ENCODE results near the gene CEP57L1.
"Not testable (repeated sequence)": the region's sequence is repeated elsewhere in the genome, so short reads cannot be mapped to it uniquely, and the experiment has no call there.

DNA sequence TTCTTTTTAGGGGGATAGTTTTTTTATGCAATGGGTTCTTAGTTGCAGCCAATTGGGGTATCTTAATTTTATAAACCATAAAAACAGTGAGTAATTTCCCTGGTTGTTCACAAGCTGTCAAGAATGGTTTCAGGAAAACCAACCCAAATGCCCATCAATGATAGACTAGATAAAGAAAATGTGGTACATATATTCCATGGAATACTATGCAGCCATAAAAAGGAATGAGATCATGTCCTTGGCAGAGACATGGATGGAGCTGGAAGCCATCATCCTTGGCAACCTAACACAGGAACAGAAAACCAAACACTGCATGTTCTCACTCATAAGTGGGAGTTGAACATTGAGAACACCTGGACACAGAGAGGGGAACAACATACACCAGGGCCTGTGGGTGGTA lies 46.8 kb downstream of the CEP57L1 start:
- TF ChIP-seq, protein P1, sequence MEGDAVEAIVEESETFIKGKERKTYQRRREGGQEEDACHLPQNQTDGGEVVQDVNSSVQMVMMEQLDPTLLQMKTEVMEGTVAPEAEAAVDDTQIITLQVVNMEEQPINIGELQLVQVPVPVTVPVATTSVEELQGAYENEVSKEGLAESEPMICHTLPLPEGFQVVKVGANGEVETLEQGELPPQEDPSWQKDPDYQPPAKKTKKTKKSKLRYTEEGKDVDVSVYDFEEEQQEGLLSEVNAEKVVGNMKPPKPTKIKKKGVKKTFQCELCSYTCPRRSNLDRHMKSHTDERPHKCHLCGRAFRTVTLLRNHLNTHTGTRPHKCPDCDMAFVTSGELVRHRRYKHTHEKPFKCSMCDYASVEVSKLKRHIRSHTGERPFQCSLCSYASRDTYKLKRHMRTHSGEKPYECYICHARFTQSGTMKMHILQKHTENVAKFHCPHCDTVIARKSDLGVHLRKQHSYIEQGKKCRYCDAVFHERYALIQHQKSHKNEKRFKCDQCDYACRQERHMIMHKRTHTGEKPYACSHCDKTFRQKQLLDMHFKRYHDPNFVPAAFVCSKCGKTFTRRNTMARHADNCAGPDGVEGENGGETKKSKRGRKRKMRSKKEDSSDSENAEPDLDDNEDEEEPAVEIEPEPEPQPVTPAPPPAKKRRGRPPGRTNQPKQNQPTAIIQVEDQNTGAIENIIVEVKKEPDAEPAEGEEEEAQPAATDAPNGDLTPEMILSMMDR (IDR thresholded peaks at IDR 0.05; ENCODE audit: poor library complexity): not testable (repeated sequence)
- not testable (repeated sequence) for TF ChIP-seq EZH2 (IDR thresholded peaks at IDR 0.05; ENCODE audit: borderline replicate concordance); EZH2phosphoT487 (IDR thresholded peaks at IDR 0.05; ENCODE audit: low read depth, severe bottlenecking, unreplicated experiment)
